Ishikawa (cell line): ENCODE results near the gene CACNB4.

Experiments
- CEBPB ChIP-seq: IDR thresholded peaks from 2 replicates; pipeline ENCODE4 v1.6.1; 2012
- CREB1 ChIP-seq: IDR thresholded peaks from 2 replicates; pipeline ENCODE4 v1.6.1; 2012; ENCODE audit warnings: low read depth
- EGR1 ChIP-seq: IDR thresholded peaks from 2 replicates; pipeline ENCODE4 v1.6.1; 2012
- EP300 ChIP-seq: IDR thresholded peaks from 2 replicates; pipeline ENCODE4 v1.6.1; 2012; ENCODE audit warnings: borderline replicate concordance
- FOXM1 ChIP-seq: IDR thresholded peaks from 2 replicates; pipeline ENCODE4 v1.6.1; 2012; ENCODE audit warnings: low read depth, borderline replicate concordance
- NFIC ChIP-seq: IDR thresholded peaks from 2 replicates; pipeline ENCODE4 v1.6.1; 2012
- RAD21 ChIP-seq: IDR thresholded peaks from 2 replicates; pipeline ENCODE4 v1.6.1; 2012; ENCODE audit warnings: low read depth
- TAF1 ChIP-seq: IDR thresholded peaks from 2 replicates; pipeline ENCODE4 v1.6.1; 2012; ENCODE audit warnings: low read depth, mild to moderate bottlenecking
- TCF12 ChIP-seq: IDR thresholded peaks from 2 replicates; pipeline ENCODE4 v1.6.1; 2012; ENCODE audit warnings: low read depth
- TEAD4 ChIP-seq: IDR thresholded peaks from 2 replicates; pipeline ENCODE4 v1.6.1; 2012
- USF1 ChIP-seq: IDR thresholded peaks from 2 replicates; pipeline ENCODE4 v1.6.1; 2012
- YY1 ChIP-seq: IDR thresholded peaks from 2 replicates; pipeline ENCODE4 v1.6.1; 2012; ENCODE audit warnings: low read depth
- ZBTB7A ChIP-seq: IDR thresholded peaks from 2 replicates; pipeline ENCODE4 v1.6.1; 2012; ENCODE audit warnings: low read depth
- TF ChIP-seq, protein P1 (sequence below): IDR thresholded peaks from 2 replicates; pipeline ENCODE4 v1.6.1; 2012; ENCODE audit warnings: low read depth, mild to moderate bottlenecking
- TF ChIP-seq, protein P2 (sequence below): IDR thresholded peaks from 2 replicates; pipeline ENCODE4 v1.6.1; 2012

CACNB4 gene

GRCh38 chr2:151991010-151991409 lies 107.8 kb downstream of the CACNB4 start:
- no peak for TF ChIP-seq CEBPB
- TF ChIP-seq TAF1, result no peak
- no peak for TF ChIP-seq RAD21
- no peak for TF ChIP-seq USF1
- TF ChIP-seq FOXM1, result no peak
- no peak for TF ChIP-seq EP300
- TF ChIP-seq ZBTB7A, result no peak

- TF ChIP-seq TCF12 (no peak), TAF1 (no peak), NFIC (no peak), CEBPB (no peak), EGR1 (no peak), YY1 (no peak), CREB1 (no peak), USF1 (no peak), EP300 (no peak), RAD21 (no peak), FOXM1 (no peak), ZBTB7A (no peak), TEAD4 (no peak)
- TF ChIP-seq, protein P1, sequence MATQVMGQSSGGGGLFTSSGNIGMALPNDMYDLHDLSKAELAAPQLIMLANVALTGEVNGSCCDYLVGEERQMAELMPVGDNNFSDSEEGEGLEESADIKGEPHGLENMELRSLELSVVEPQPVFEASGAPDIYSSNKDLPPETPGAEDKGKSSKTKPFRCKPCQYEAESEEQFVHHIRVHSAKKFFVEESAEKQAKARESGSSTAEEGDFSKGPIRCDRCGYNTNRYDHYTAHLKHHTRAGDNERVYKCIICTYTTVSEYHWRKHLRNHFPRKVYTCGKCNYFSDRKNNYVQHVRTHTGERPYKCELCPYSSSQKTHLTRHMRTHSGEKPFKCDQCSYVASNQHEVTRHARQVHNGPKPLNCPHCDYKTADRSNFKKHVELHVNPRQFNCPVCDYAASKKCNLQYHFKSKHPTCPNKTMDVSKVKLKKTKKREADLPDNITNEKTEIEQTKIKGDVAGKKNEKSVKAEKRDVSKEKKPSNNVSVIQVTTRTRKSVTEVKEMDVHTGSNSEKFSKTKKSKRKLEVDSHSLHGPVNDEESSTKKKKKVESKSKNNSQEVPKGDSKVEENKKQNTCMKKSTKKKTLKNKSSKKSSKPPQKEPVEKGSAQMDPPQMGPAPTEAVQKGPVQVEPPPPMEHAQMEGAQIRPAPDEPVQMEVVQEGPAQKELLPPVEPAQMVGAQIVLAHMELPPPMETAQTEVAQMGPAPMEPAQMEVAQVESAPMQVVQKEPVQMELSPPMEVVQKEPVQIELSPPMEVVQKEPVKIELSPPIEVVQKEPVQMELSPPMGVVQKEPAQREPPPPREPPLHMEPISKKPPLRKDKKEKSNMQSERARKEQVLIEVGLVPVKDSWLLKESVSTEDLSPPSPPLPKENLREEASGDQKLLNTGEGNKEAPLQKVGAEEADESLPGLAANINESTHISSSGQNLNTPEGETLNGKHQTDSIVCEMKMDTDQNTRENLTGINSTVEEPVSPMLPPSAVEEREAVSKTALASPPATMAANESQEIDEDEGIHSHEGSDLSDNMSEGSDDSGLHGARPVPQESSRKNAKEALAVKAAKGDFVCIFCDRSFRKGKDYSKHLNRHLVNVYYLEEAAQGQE, result no peak
- TF ChIP-seq, protein P2, sequence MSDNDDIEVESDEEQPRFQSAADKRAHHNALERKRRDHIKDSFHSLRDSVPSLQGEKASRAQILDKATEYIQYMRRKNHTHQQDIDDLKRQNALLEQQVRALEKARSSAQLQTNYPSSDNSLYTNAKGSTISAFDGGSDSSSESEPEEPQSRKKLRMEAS, result no peak
These were observed 109.5 kb downstream of the CACNB4 start for GRCh38 chr2:151989378-151989777.

DNA sequence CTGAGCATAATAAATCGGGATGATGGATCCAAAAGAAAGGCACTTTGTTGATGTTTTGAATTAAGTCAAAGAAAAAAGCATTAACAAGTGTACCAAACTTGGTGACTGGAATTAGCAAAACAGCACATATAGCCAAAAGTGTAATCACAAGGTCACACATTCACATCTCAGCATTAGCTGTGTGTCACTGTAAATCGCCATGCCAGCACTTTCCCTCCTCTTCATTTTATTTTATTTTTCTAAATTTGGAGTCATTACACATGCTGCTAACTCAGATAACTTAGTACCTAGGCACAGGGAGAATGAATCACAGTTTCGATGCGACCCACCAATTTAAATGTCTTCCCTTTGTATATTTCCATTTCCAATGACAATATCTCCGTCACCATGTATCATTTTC lies 111.4 kb downstream of the CACNB4 start:
- TF ChIP-seq RAD21 (no peak), ZBTB7A (no peak), YY1 (no peak), FOXM1 (no peak), EP300 (no peak), NFIC (no peak), TCF12 (no peak), CEBPB (no peak)
- TF ChIP-seq, protein P1, result no peak
- TF ChIP-seq, protein P2, result no peak

- no peak for TF ChIP-seq TAF1
- no peak for TF ChIP-seq TEAD4
- no peak for TF ChIP-seq NFIC
- TF ChIP-seq RAD21, result no peak
- TF ChIP-seq FOXM1, result no peak
- no peak for TF ChIP-seq YY1
- no peak for TF ChIP-seq CREB1
These were observed 114.3 kb downstream of the CACNB4 start for GRCh38 chr2:151984424-151985083.

- TF ChIP-seq YY1 (no peak), TEAD4 (no peak), RAD21 (no peak), TCF12 (no peak), CREB1 (no peak), EP300 (no peak), TAF1 (no peak), FOXM1 (no peak), EGR1 (no peak), NFIC (no peak)
- TF ChIP-seq, protein P2, result no peak
These were observed 115.6 kb downstream of the CACNB4 start for GRCh38 chr2:151983221-151983620.

DNA sequence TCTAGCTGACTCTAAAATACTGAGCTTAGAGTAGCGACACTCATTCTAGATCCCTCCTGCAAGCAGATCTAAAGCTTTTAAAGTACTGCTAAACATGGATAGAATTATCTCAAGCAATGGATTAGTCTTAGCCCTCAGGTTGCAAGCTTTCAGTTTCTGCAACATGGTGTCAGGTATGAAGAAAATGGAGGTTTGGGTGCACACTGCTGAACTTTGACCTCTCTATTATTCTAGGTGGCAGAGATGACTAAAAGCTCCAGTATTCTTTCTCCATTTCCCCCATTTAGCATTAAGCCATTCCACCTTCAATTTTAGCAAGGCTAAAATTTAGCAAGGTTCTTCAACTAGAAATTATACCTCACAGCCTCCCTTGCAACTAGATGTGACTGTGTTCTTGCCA lies 117.0 kb downstream of the CACNB4 start:
- TF ChIP-seq TEAD4 (no peak), EGR1 (no peak), RAD21 (no peak), ZBTB7A (no peak), NFIC (no peak), TAF1 (no peak), TCF12 (no peak), EP300 (no peak)
- TF ChIP-seq, protein P2, result no peak
